NCI-H2227 (cell line): ENCODE results near the gene IMPG2.

Experiments used
- DNase-seq: peaks from one replicate; lab custom pipeline; 2025; ENCODE audit not compliant: unreplicated experiment; lab: John Stamatoyannopoulos, UW

Gene IMPG2

GRCh38 chr3:101278727-101279126 lies 41.6 kb downstream of the IMPG2 start:
- no peak for DNase-seq

- no peak for DNase-seq
Measured at GRCh38 chr3:101273608-101274007, 46.8 kb downstream of the IMPG2 start.

- DNase-seq, result no peak
Measured at GRCh38 chr3:101273156-101273555, 47.2 kb downstream of the IMPG2 start.

- no peak for DNase-seq
Measured at GRCh38 chr3:101271728-101272127, 48.6 kb downstream of the IMPG2 start.

- no peak for DNase-seq
Measured at GRCh38 chr3:101270149-101270548, 50.2 kb downstream of the IMPG2 start.

GRCh38 chr3:101268971-101269671 lies 51.3 kb downstream of the IMPG2 start:
- DNase-seq, result no peak

- no peak for DNase-seq
Measured at GRCh38 chr3:101268141-101268540, 52.2 kb downstream of the IMPG2 start.

GRCh38 chr3:101266566-101266965 lies 53.8 kb downstream of the IMPG2 start:
- no peak for DNase-seq

- no peak for DNase-seq
Measured at GRCh38 chr3:101266071-101266470, 54.3 kb downstream of the IMPG2 start.

- no peak for DNase-seq
Measured at GRCh38 chr3:101262393-101263240, 57.8 kb downstream of the IMPG2 start.

GRCh38 chr3:101261506-101261905 lies 58.9 kb downstream of the IMPG2 start:
- DNase-seq, result no peak

- DNase-seq, result no peak
Measured at GRCh38 chr3:101259485-101260341, 60.7 kb downstream of the IMPG2 start.

- DNase-seq, result no peak
Measured at GRCh38 chr3:101256511-101256910, 63.9 kb downstream of the IMPG2 start.

GRCh38 chr3:101255441-101255840 lies 64.9 kb downstream of the IMPG2 start:
- no peak for DNase-seq

GRCh38 chr3:101253396-101253795 lies 67.0 kb downstream of the IMPG2 start:
- DNase-seq, result no peak

- DNase-seq, result no peak
Measured at GRCh38 chr3:101252945-101253344, 67.4 kb downstream of the IMPG2 start.

GRCh38 chr3:101252307-101252706 lies 68.1 kb downstream of the IMPG2 start:
- DNase-seq, result no peak

GRCh38 chr3:101251441-101251840 lies 68.9 kb downstream of the IMPG2 start:
- no peak for DNase-seq

GRCh38 chr3:101249522-101249921 lies 70.9 kb downstream of the IMPG2 start:
- no peak for DNase-seq

- no peak for DNase-seq
Measured at GRCh38 chr3:101248736-101249135, 71.6 kb downstream of the IMPG2 start.

- DNase-seq, result no peak
Measured at GRCh38 chr3:101244212-101244575, 76.2 kb downstream of the IMPG2 start.
